HG02678 (cell line): Measurements from ENCODE around the gene STAMBPL1.
"Not testable (repeated sequence)": the region's sequence is repeated elsewhere in the genome, so short reads cannot be mapped to it uniquely, and the experiment has no call there.

Experiments used
- ATAC-seq: cut with Tn5 transposase; IDR thresholded peaks from one replicate; pipeline ENCODE4 v1.9.1; 2021; ENCODE audit warnings: mild to moderate bottlenecking, moderate library complexity; ENCODE audit not compliant: unreplicated experiment

Gene STAMBPL1

DNA sequence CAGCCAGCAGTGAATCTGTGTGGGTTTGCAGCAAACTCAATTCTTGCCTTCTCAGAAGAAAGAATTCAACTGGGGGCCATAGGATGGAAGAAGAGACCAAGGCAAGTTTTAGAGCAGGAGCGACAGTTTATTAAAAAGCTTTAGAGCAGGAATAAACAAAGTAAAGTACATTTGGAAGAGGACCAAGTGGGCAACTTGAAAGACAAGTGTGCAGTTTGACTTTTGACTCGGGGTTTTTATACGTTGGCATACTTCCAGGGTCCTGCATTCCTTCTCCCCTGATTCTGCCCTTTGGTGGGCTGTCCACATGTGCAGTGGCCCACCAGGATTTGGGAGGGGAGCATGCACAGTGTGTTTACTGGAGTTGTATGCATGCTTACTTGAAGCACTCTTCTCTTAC lies 25.4 kb upstream of the STAMBPL1 start:
- ATAC-seq, result no peak

DNA sequence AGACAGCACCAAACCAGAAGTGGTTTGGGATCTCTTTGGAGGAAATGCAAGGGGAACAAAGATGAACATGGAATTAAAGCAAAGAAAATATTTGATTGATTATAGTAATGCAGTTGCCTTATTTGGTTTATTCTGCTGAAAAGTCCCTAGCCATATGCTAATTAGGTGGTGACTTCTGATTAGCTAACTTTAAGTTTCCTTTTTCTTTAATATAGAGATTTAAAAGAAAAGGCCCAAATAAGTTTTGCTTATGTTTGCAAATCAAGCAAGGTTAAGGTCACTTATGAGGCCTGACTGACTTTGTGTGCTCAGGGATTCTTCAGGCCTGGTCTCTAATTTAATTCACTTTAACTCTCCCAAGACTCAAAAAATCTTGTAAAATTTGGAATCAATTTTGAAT lies 22.2 kb upstream of the STAMBPL1 start:
- ATAC-seq, result no peak

DNA sequence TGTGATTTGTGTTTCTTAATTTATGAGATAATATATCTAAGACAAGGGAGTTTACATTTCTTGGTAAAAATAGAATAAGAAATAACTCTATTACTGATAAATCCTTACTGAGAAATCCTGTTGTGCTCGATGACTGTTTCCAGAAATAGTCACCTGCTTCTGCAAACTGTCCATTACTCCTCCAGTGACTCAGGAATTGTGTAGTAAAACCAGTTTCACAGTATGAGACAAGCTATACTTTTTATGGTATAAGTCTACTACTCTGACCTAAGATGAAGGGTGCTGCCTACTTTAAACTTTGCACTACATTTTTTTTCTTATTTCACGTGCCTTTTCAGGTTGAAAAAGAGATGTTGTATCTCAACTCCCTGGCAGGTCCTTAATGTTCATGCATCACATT lies 21.6 kb upstream of the STAMBPL1 start:
- no peak for ATAC-seq

DNA sequence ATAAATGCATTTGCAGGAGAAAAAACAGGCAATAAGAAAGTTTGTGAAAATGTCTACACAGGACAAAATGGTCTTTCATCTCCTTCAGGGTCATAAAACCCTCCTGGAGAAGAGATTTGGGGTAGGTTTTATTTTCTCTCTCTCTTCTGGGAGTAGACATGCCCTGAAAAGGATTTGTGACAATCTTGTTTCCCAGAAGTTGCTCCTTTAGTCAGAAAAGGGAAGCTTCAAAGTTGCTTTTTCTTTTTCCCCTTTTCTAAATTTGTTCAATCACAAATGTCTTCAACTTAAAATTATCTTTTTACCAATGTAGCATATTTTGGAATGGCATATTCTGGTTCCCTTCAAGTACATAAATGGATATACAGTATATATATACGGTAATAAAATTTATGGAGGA lies 19.0 kb upstream of the STAMBPL1 start:
- no peak for ATAC-seq

DNA sequence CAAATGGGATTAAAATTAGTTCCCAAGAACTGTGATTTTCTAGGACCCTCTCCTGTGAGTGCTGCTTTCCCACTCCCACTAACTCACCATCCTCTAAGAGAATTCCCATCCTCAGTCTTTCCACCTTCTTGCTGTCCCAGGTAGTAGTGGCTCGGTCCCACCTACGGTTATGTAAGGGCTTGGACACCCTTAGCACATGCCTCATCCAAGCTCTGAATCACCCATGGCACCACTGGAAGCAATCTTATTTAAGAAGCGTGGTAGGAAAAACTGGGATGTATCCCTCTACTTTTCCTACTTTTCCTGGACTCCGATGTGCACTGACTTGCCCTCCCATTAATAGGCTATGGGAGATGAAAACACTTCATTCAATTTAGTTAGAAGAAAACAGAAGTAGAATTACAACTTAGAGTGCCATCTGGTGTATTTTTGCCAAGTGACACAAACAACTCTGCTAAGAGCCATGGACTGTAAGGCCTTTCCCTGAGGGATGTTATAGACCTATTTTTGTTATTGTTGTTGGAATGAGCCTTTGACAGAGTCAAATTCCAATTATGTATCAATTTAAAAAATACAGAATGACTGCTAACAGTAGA lies 14.7 kb upstream of the STAMBPL1 start:
- ATAC-seq, result no peak

DNA sequence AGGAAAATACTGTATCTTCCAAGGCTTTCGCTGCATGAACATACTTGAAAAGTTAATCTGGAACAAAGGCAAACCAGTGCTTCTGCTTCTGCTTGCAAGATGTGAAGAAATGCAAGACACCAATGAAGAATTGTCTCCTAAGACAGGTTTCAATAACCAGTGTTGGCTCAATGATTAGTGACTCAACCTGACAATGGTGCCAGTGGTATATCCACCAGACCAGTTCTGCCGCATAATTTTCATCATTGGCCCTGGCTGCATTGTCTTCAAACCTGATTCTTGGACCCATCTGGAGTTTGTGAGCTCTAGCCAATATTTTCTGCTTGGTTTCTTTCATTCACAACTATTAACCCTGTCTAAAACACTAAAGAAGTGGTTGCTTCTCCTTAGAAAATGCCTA lies 13.6 kb upstream of the STAMBPL1 start:
- ATAC-seq, result no peak

DNA sequence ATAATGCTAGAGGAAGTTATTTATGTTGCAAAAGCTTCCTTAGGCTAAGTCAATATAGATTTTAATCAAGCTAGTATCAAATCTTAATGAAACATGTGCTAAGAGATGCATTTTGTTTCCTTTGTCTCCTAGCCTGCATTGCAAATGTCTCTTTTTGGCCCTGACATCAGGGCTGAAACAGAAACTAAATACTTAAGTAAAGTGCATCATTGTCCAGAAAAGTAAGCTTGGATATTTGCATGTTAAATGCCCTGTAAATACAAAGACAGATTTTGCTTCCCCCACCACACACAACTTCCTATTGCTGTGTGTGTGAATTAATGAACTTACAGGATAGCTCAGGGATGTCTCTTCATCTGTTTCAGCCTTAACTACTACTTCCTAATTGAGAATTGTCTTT lies 10.0 kb upstream of the STAMBPL1 start:
- no peak for ATAC-seq

DNA sequence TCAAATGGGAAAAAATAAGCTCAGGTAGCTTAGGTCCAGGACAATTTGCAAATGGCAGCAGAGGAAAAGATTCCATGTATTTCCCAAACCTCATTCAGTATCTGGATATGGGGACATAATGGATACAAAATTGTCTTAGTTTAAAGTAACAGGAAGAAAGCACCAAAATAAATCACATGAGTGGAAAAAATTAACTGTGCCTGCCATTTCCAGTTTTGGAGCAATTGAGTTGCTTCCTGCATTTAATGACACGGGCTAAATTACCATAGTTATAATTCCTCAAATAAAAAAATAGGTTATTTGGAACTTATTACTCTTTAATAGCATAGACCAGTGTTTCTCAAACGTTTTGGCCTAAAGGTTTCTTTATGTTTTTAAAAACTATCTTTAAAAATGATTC lies 6.3 kb upstream of the STAMBPL1 start:
- no peak for ATAC-seq

DNA sequence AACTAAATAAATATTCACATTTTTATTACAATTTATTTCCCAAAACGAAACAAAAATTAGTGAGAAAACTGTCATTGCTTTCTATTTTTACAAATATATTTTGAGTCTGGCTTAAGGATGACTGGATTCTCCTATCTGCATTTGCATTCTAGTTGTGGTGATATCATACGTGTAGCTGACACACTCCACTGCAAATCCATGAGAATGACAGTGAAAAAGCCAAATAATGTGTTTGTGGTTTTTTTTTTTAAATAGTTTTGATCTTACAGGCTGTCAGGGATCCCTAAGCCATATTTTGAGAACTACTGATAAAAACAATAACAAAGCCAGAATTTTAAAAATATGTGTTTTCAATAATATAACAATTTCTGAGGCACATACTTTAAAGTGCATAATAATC lies 5.8 kb upstream of the STAMBPL1 start:
- no peak for ATAC-seq

DNA sequence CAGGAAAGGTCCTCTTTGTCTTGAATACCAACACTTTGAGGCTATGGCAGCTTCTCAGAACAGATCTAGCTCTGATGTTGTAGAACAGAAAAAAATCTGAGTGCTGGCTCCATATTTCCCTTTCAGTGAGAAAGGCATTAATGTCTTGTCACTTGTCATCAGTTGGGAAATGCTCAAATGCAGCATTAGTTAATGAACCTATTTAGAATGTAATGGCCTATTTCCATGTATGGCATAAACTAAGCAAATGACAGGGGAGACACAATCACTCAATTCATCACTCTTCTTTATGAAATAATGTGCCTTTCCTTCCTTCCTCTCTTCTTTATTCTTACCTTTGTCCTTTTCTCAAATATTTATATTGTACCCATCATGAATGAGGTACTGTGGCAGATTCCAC lies 5.0 kb upstream of the STAMBPL1 start:
- no peak for ATAC-seq

DNA sequence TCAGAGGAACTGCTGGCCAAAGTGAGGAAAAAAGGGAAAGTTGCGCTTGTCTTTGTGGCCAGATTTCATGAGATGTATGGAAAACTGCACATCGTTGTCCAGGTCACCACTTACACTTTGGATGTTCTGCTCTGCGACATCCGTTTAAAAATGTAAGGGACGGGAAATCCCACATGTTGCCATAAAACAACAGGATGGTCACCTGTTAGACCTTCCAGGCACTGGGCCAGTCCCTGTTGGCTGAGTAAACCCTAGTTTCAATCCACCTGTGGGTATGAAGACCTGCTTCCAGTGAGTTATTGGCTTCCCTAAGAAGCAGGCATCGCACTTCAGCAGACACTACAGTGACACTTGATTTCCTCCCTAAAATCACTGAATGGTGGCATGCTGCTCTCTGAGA lies 2.7 kb upstream of the STAMBPL1 start:
- ATAC-seq, result no peak

DNA sequence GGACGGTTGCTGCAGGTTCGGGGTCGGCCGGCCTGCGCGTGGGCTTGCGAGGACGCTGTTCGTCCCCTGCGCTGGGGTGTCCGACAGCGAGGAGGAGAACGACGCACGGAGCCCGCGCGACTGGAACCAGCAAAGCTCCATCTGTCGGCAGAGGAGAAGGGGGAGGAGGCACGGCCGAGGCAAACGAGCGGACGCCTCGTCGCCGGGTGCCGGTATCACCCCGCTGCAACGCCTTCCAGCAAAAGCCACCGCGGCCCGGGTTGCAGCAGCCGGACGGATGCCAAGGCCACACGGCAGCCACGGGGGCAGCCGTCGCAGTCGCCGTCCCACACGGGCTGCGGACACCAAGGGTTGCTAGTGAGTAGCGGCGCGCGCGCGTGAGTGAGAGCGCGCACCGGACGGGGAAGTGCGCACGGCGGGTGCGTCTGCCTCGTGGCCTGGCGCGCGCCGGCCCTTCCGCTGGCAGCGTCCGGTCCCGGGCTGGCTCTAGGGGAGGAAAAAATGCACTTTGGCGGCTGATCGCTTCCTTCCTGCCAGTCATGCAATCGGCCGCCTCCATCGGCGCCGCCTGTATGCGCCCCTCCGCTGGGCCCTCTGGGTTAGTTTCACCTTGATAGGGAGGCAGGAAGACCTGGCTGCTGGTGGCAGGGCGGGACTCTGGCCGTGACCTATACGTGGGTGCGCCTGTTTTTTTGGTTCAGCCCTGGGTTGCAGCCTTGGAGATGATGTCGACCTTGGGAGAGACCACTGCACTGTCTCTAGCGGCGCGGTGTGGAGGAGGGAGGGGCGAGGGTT lies 434 bp downstream of the STAMBPL1 start:
- ATAC-seq, result peak; percentile 75

DNA sequence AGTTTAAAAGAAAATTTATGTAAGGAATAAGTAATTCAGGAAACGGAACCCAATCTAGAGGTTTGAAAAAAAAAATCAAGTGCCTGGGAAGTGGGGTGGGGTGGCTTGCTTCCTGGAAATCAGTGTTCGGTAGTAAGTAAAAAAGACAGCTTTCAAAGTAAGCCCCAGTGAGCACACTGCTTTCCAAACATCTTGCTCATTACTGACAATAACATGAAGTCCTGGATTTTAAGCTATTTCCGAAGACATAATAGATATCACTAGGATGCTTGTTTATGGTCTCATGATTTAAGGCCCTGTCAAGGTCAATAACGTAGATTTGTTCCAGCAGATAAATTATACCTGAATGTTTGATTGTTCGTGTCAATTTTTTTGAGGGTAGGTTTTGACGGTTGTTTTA lies 1.3 kb downstream of the STAMBPL1 start:
- ATAC-seq, result no peak

DNA sequence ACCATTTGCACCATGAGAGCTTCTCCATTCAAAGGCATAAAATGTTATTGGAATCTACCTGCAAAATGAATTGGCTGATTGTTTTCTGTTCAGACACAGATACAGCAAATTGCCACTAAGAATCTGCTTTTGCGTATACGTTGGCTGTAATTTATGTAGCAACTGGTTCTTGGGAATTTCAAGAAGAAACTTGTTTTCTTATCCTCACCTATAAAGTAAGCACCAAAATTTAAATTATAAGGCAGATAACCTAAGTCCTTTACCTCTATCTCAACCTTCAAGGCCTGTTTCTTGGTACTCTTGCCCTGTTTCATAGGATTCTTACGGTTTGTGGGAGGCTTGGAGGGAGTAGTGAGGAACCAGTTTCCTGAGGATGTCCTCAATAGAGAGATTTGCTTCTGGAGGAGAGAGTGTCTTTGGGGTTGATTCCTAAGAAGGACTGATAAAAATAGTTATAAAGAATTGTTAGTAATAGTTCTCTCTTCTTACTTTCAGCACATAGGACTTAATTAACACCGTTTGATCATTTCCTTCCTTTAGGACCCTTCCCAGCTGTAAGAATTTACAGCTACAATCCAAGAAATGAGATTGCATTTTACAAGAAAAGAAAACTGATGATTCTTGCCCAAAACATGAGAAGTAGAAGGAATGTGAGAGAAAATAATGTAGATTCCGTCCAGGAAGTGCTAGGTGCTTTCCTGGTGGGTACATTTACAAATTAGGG lies 2.0 kb downstream of the STAMBPL1 start:
- no peak for ATAC-seq

DNA sequence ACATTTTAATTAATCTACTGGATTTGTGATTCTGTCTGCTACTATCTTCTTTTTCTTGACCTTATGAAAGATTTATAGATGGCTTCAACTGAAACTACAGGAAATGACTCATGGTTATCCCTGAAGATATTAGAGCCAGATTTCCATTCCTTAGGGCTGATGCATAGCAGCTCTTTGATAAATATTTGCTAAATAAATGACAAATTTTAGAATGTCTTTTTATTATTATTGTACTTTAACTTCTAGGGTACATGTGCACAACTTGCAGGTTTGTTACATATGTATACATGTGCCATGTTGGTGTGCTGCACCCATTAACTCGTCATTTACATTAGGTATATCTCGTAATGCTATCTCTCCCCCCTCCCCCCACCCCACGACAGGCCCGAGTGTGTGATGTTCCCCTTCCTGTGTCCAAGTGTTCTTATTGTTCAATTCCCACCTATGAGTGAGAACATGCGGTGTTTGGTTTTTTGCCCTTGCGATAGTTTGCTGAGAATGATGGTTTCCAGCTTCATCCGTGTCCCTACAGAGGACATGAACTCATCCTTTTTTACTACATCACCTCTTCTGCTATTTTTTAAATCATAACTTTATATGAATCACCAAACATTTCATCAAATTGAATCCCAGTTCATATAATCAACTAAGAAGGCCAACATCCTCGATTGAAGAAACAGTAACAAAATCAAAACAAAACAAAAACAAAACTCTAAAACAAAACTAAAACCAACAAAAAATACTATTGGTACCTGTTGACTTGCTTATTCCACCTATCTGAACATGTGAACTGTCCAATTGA lies 2.8 kb downstream of the STAMBPL1 start:
- ATAC-seq, result not testable (repeated sequence)

DNA sequence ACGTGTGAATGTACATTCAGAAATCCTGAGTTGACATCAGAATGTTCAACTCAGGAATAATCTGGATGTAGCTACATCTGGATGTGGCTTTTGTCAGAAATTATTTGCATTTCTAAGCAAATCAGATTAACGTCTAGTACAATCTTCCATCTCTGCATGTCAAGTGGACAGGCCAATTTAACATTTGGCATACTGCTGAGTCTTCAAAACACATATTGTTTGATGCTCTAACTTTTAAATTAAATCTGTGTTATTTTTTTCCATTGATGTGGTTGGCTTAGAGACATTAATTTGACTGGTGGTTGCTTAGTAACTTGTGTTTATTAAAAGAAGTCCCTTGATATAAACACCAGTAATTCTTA lies 3.4 kb downstream of the STAMBPL1 start:
- no peak for ATAC-seq

DNA sequence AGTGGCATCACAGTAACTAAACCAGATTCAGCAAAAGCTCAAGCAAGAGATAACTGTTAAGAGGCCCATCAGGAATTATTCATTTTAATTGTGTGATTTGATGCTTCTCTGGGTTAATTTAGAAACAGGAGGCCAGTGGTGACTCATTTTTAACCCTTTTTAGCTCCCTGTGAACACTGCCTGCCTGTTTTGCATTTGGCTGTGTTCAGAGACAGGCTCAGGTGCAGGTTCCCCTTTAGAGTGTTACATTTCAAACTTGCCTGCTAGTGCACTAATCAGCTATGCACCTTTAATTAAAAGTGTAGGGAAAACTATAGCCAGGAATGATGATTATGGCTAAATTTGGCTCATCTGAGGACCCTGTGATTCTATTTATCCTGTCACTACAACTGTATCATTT lies 6.5 kb downstream of the STAMBPL1 start:
- ATAC-seq, result peak; percentile 71

DNA sequence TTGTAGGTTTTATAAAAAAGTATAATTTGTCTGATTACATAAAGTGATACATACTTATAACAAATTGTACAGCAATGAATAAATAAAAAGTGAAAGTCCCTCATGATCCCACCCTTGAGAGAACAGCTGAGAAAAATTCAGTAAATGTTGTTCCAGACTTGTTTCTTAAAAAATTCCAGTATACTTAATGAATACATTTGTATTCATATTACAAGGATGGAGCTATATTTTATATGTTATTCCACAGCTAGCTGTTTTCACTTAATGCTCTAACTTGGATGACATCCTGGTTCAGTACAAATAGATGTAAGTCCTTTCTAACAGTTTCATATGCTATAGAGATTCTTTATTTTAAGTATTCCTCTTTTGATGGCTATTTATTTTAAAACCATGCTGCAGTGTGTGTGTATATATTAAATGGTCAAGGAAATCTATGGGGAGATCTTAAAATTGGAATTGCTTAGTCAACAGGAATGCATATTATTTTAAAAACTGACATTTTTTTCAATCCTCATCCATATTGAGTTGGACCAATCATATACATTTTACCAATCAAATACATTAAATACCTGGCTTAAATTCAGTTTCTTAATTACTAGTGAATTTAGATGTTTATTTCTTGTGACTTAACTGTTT lies 8.9 kb downstream of the STAMBPL1 start:
- no peak for ATAC-seq

DNA sequence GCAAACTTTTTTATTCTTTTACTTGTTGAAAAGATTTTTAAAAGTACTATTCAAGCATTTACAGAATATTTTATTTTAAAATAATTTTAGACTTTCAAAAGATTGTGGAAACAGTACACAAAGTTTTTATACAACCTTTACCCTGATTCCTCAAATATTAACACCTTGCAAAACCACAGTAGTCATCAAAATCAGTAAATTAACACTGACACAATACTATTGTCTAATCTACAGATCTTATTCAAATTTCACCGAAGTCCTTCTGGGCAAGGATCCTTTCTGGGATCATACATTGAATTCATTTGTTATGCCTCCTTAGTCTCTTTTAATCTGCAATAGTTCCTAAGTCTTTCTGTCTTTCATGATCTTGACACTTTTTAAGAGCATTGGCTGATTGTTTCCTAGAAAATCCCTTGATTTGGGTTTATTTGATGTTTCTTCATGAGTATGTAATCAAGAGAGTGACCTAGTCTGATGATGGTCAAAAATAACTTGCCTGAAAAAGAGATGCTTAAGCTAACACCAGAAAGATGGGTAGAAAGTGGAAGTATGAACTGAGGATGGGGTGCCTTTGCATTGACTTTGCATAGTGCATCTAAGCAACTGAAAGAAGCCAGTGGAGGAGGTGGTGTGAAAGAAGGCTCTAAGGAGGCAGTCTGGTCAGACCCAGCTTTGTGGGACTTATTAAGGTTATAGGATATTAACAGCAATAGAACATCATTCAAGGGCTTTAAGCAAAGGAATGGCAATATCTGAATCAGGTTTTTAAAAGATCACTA lies 9.7 kb downstream of the STAMBPL1 start:
- peak; percentile 74 for ATAC-seq

DNA sequence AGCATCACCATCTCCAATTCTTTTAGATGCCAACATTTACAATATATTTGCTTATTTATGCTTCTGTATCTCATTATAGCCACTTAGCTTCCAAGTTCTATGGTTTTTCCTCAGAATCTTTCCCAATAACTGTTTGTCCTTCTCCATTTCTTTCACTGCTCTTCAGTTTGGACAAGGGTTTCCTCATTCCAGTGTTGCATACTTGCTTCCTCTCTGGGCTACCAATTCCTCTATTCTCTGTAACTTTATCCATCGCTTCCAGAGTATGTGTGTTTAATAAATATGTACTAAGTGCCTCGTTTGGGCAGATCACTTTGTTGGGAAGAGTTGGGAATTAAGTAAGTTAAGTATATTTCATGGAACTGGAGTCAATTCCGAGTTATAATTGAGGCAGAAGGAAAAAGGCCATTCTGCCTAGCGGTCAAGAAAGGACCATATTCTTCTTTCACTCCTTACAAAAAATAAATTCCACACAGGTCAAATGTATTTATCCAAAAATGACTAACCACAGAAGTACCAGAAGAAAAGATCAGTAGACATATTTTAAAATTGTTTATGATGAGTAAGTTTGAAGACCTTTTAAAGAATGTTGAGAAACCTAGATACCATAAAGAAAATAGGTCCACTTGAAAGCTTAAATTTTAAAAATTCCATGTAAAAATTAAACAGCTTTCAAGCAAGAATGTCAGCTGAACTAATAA lies 10.8 kb downstream of the STAMBPL1 start:
- ATAC-seq, result no peak
